Kidney (tissue), 14 donors: ENCODE measurements around the gene GPR4. TPM values are rescaled to one million over a fixed set of nuclear protein-coding genes. Genes with fewer than 3 reads are reported as not detected.

Experiments
- DNase-seq, 5 donors: peaks; one replicate each; pipeline ENCODE4 v3.0.0-alpha.2; 2013 to 2020
- FAIRE-seq: peaks from 2 replicates; lab custom pipeline; 2012; peaks lifted over from hg19 to GRCh38; lab: Jason Lieb, UNC
- H3K27ac ChIP-seq, 2 donors: one replicate each; pipeline ENCODE4 v1.7.0; 2013; ENCODE audit warnings: low read depth in 2 of 2, low read length in 2 of 2, inconsistent platforms in 1 of 2
- H3K27me3 ChIP-seq: one replicate; pipeline ENCODE4 v1.7.1; 2013; ENCODE audit warnings: low read length, inconsistent platforms; ENCODE audit not compliant: control insufficient read depth, insufficient read depth
- H3K36me3 ChIP-seq, 3 donors: one replicate each; pipeline versions ENCODE4 v1.7.0 to v1.7.1; 2013; ENCODE audit warnings: low read length in 3 of 3, control low read depth in 1 of 3, inconsistent platforms in 1 of 3; ENCODE audit not compliant: insufficient read depth in 3 of 3, control insufficient read depth in 2 of 3
- H3K4me1 ChIP-seq, 3 donors: one replicate each; pipeline versions ENCODE4 v1.7.0 to v1.7.1; 2013; ENCODE audit warnings: low read length in 3 of 3, inconsistent platforms in 1 of 3, low read depth in 1 of 3; ENCODE audit not compliant: control insufficient read depth in 2 of 3, insufficient read depth in 2 of 3
- H3K4me3 ChIP-seq, 3 donors: one replicate each; pipeline versions ENCODE4 v1.7.0 to v1.8.1; 2013; ENCODE audit warnings: low read length in 3 of 3, control low read depth in 1 of 3, inconsistent platforms in 1 of 3
- H3K9ac ChIP-seq, 3 donors: one replicate each; pipeline versions ENCODE4 v1.7.0 to v1.7.1; 2013; ENCODE audit warnings: low read length in 3 of 3, control low read depth in 1 of 3, inconsistent platforms in 1 of 3
- H3K9me3 ChIP-seq, 3 donors: one replicate each; pipeline versions ENCODE4 v1.7.0 to v1.7.1; 2013; ENCODE audit warnings: low read length in 3 of 3, control low read depth in 1 of 3, inconsistent platforms in 1 of 3; ENCODE audit not compliant: control insufficient read depth in 2 of 3, insufficient read depth in 1 of 3
- intact Hi-C: fragments of 100-400 bp; cut with DNase I; formaldehyde crosslinking; loops from one replicate; pipeline ENCODE4 v1.11.1; 2022
- polyA plus RNA-seq: library from polyadenylated mRNA; stranded (reverse); fragments of 350-450 nt; fragmentation: Illumina TruSeq; extraction: RNeasy Lipid Tissue Mini Kit (QIAGEN cat#74804); gene quantifications from one replicate; pipeline ENCODE4 v1.2.3, GENCODE V29; 2014; ENCODE audit warnings: low read depth, low replicate concordance; ENCODE audit not compliant: insufficient read depth
- total RNA-seq: library from RNA; stranded (reverse); fragmentation: NEBNext Ultra II Directional; extraction: Animal tissue kit (Norgen Biotek cat#: 25700); gene quantifications from one replicate; pipeline ENCODE4 v1.2.1, GENCODE V29; 2021
- TF ChIP-seq, protein P1 (sequence below): IDR thresholded peaks from 3 replicates; pipeline ENCODE4 v1.5.1; 2012; ENCODE audit warnings: mild to moderate bottlenecking, moderate library complexity, borderline replicate concordance; ENCODE audit not compliant: insufficient read depth; ENCODE audit errors: extremely low read depth
- donor health status: control.
- donor health status: control.
- donor health status: control.
- donor health status: control.
- donor health status: control.
- donor health status: DM: yes; HTN: yes; CAD: no.
- donor health status: Normal renal cell carcinoma (clear cell type).

GPR4 gene
- total and polyA plus RNA-seq, 2 donors from 2014 or later, result 6.8 to 9.7 TPM

DNA sequence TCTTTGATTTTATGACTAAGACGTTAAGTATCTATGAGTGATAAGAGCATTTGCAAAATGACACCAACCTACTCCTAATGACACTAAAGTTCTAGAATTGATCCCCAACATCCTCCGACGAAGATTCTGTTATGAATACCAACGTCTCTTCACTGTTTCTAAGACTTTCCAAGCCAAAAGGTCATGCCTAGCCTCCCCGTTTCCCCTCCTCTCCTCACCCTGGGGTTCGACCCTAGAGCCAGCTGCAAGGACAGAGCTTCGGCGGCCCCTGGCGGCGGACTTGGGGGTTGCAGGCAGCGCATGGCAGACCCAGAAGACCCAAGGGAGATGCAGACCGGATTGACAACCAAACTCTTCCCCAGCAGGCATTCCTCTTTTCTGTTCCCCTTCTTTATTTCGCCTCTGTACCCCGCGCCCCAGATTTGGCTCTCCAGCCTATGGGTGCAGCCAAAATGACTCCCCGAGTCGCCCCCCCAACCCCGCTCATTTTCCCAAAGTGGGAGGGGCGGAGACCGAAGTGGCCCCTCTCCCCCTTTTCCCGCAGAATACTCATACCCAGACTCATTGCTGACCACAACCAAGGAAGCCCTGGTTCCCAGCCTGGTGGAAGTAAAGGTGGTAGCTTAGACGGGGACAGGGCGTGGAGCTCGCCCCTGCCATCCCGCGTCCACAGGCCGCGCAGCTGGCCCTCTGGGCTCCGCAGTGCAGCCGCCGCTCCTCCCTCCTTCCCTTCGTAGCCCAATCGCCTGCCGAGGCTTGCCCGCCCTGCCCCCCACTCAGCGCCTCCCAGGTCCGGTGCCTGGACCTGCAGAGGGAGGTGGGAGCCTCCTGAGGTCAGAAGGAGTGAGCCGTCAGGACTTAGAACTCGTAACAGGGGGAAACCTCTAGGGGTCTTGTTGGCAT lies 41.3 kb upstream of the GPR4 start:
- H3K4me1 ChIP-seq, result peaks cover 0 to 19% (median 8%) of the 10 kb centered on the region in 3 donors

DNA sequence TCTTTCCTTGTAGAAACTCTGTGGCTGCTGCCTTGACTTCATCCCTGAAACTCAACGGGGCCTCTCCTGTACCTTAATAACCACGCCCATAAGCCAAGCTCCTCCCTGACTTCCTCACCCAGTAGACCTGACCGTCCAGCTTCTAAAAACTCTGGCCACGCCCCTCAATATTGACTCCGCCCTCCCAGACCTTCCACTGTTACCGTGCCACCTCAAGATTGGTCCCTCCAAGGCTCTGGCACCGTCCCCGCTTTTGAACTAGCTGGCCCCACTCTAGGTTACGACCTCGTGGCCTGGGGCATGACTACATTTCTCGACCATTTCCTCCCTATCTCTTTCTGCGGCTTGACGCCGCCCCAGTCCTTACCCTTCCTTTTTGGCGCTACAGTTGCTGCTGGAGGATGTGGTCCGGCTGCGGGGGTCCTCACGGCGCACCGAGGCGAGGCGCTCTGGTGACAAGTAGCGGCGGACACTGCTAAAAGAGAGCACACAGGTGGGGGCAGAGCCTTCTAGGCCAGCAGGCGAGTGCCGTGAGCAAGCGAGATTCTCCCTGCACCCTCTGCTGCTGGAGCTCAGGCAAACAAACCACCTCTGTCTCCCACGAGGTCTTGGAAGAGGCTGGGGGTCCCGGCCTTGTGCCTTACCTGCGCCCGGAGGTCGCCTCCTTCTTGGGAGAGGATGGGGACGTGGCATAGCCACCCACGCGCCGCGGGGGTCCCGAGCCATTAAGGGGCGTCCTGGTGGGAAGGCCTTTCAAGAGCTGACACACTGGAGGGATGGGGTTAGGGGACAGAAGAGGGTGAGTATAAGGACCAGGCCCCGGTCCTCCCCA lies 39.5 kb upstream of the GPR4 start:
- H3K4me1 ChIP-seq, result peaks cover 0 to 21% (median 12%) of the 10 kb centered on the region in 3 donors
- peak overlapping the region; percentile 57 to 76 for H3K27ac ChIP-seq
- peak overlapping the region in 2 of 3 donors; percentile 39 to 51 for H3K9ac ChIP-seq
- peaks cover 3% of the 10 kb centered on the region for H3K27me3 ChIP-seq
- TF ChIP-seq, protein P1, sequence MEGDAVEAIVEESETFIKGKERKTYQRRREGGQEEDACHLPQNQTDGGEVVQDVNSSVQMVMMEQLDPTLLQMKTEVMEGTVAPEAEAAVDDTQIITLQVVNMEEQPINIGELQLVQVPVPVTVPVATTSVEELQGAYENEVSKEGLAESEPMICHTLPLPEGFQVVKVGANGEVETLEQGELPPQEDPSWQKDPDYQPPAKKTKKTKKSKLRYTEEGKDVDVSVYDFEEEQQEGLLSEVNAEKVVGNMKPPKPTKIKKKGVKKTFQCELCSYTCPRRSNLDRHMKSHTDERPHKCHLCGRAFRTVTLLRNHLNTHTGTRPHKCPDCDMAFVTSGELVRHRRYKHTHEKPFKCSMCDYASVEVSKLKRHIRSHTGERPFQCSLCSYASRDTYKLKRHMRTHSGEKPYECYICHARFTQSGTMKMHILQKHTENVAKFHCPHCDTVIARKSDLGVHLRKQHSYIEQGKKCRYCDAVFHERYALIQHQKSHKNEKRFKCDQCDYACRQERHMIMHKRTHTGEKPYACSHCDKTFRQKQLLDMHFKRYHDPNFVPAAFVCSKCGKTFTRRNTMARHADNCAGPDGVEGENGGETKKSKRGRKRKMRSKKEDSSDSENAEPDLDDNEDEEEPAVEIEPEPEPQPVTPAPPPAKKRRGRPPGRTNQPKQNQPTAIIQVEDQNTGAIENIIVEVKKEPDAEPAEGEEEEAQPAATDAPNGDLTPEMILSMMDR, result no peak
- H3K9me3 ChIP-seq, result no peaks in the 10 kb centered on the region
- intact Hi-C loops, result no loop called here
- no peaks in the 10 kb centered on the region for H3K36me3 ChIP-seq
- FAIRE-seq (no peak), DNase-seq (peak; percentile 78 to 93 (median 90))
- H3K4me3 ChIP-seq, result peak overlapping the region; percentile 30 to 49 (median 47)

More for the DNA sequence above, 41.3 kb upstream of the GPR4 start:
- Histone ChIP-seq H3K9ac (no peak overlapping the region), H3K27ac (no peak overlapping the region), H3K4me3 (no peak overlapping the region), H3K9me3 (no peaks in the 10 kb centered on the region), H3K36me3 (no peaks in the 10 kb centered on the region), H3K27me3 (peaks cover 3% of the 10 kb centered on the region)
- DNase-seq, result peak; percentile 89 to 92 (median 91)
- intact Hi-C loops, result no loop called here
- TF ChIP-seq, protein P1, result peak; percentile 99
- no peak for FAIRE-seq

DNA sequence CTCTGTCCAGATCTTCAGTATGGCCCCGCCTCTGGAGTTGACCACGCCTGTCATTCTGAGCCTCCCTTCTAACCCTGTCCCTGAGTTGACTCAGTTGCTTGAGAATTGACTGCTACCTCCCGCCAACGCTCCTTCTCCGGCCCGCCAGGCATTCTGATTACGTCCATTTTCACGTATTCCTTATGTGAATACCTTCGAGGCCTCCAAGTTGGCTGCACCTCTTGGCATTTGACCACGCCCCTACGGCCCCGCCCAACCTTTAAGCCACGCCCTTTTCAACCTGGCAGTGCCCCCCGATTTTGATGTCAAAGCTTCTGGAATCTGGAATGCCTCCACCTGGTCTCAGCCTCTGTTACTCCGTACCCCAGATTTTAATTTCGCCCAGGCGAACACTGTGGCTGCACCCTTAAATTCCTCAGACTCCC lies 38.8 kb upstream of the GPR4 start:
- TF ChIP-seq, protein P1, result no peak
- Histone ChIP-seq H3K4me1 (peaks cover 0 to 21% (median 12%) of the 10 kb centered on the region in 3 donors), H3K9me3 (no peaks in the 10 kb centered on the region), H3K9ac (no peak overlapping the region), H3K4me3 (no peak overlapping the region), H3K27me3 (peaks cover 3% of the 10 kb centered on the region), H3K36me3 (no peaks in the 10 kb centered on the region), H3K27ac (no peak overlapping the region)
- intact Hi-C loops, result no loop called here
- FAIRE-seq (no peak), DNase-seq (peak in 3 of 5 donors; percentile 22 to 79 (median 36))
